SU-DHL-6 (cell line): Measurements from ENCODE around the gene IDH1.

Experiments used
- H2AFZ ChIP-seq: fragments of 200-600 bp; sonication (generic); 2 replicates; pipeline ENCODE4 v1.6.1; 2014; ENCODE audit warnings: low read depth, mild to moderate bottlenecking, moderate library complexity, mixed read lengths, antibody characterized with exemption, low read length; ENCODE audit not compliant: severe bottlenecking
- H3F3A ChIP-seq: fragments of 200-600 bp; shearing (Covaris generic); 2 replicates; pipeline ENCODE4 v1.6.0; 2016; ENCODE audit warnings: antibody characterized with exemption, mild to moderate bottlenecking; ENCODE audit not compliant: insufficient read depth
- H3K27ac ChIP-seq: fragments of 200-600 bp; sonication (generic); 2 replicates; pipeline ENCODE4 v1.5.1; 2016; ENCODE audit warnings: low read depth, mild to moderate bottlenecking, low read length, moderate library complexity, mixed read lengths
- H3K27me3 ChIP-seq: fragments of 200-600 bp; sonication (generic), shearing (Covaris generic); 2 replicates; pipeline ENCODE4 v1.6.0; 2014; ENCODE audit warnings: mild to moderate bottlenecking, low read length
- H3K36me3 ChIP-seq: fragments of 200-600 bp; sonication (generic); 2 replicates; pipeline ENCODE4 v1.6.1; 2014; ENCODE audit warnings: mild to moderate bottlenecking, low read length, mixed read lengths
- H3K4me2 ChIP-seq: fragments of 300-600, 200-600 bp; shearing (Covaris generic), sonication (generic); 2 replicates; pipeline ENCODE4 v1.6.0; 2014; ENCODE audit warnings: low read length, low read depth, mild to moderate bottlenecking; ENCODE audit not compliant: poor library complexity, severe bottlenecking
- H3K4me3 ChIP-seq: fragments of 200-600 bp; sonication (generic); 2 replicates; pipeline ENCODE4 v1.5.1; 2014; ENCODE audit warnings: antibody characterized with exemption, low read length, mild to moderate bottlenecking, mixed read lengths; ENCODE audit not compliant: insufficient read depth, poor library complexity, severe bottlenecking
- H3K79me2 ChIP-seq: fragments of 200-600 bp; sonication (generic); 2 replicates; pipeline ENCODE4 v1.6.1; 2014; ENCODE audit warnings: mild to moderate bottlenecking, low read length, moderate library complexity; ENCODE audit not compliant: insufficient read depth
- H3K9ac ChIP-seq: fragments of 200-600 bp; sonication (generic); 2 replicates; pipeline ENCODE4 v1.7.0; 2014; ENCODE audit warnings: mild to moderate bottlenecking, low read length
- H3K9me2 ChIP-seq: fragments of 200-600 bp; sonication (generic); replicated peaks from 2 replicates; pipeline ENCODE4 v1.6.1; 2014; ENCODE audit warnings: low read length; ENCODE audit not compliant: insufficient read depth
- H3K9me3 ChIP-seq: fragments of 200-600 bp; sonication (generic); 2 replicates; pipeline ENCODE4 v1.6.1; 2014; ENCODE audit warnings: low read length, mixed read lengths; ENCODE audit not compliant: insufficient read depth
- H4K20me1 ChIP-seq: fragments of 200-600 bp; sonication (generic); 2 replicates; pipeline ENCODE4 v1.6.1; 2014; ENCODE audit warnings: low read depth, mild to moderate bottlenecking, antibody characterized with exemption, low read length, moderate library complexity, mixed read lengths
- EZH2phosphoT487 ChIP-seq: fragments of 200-600 bp; sonication (generic), shearing (Covaris generic); conservative IDR thresholded peaks from 2 replicates; pipeline ENCODE4 v1.6.1; 2018; ENCODE audit warnings: mild to moderate bottlenecking, antibody characterized with exemption, low read length, moderate library complexity, mixed read lengths
- TF ChIP-seq, protein P1 (sequence below): fragments of 200-600 bp; sonication (generic); IDR thresholded peaks from one replicate; pipeline ENCODE4 v1.5.1; 2017; ENCODE audit warnings: antibody characterized with exemption, mild to moderate bottlenecking, low read length, moderate library complexity; ENCODE audit not compliant: insufficient read depth, poor library complexity, severe bottlenecking

The IDH1 gene

DNA sequence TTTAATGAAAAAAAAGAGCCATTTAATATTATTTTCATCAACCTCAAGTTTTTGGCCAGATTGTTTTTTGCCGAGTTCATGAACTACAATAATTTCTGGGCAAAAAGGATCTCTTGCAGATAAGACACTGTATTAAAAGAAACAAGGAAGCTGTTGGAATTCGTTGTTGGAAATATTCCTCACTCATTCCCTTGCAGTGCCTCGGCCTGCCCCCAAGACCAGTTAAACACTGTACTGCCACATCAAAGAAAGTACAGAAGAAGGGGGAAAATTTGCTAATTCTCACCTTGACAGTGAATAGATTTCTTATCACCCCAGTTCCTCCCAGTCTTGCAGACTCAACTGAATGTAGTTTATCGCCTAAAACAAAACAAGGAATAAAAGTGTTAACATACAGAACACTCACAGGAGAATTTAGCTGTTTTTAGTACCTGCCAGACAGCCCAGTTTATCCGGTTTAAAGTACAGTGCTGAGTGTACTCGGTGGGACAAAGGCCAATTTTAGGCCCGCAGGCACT, 1.2 kb downstream of the IDH1 start:
- Histone ChIP-seq H3K79me2 (peaks cover 9% of the 10 kb centered on the region; the same call in 1 of the 2 replicates), H3K27me3 (no peaks in the 10 kb centered on the region), H3K27ac (no peak overlapping the region), H3K4me3 (peak overlapping the region; percentile 99), H3K9ac (peak overlapping the region; percentile 76), H3K36me3 (peaks cover 30% of the 10 kb centered on the region; the same call in 1 of the 2 replicates), H3K4me2 (peak overlapping the region; percentile 75), H4K20me1 (no peaks in the 10 kb centered on the region; the same call in 1 of the 2 replicates), H3K9me2 (no peaks in the 10 kb centered on the region), H3K9me3 (no peaks in the 10 kb centered on the region), H2AFZ (peak overlapping the region; percentile 95), H3F3A (no peaks in the 10 kb centered on the region)
- TF ChIP-seq, protein P1, sequence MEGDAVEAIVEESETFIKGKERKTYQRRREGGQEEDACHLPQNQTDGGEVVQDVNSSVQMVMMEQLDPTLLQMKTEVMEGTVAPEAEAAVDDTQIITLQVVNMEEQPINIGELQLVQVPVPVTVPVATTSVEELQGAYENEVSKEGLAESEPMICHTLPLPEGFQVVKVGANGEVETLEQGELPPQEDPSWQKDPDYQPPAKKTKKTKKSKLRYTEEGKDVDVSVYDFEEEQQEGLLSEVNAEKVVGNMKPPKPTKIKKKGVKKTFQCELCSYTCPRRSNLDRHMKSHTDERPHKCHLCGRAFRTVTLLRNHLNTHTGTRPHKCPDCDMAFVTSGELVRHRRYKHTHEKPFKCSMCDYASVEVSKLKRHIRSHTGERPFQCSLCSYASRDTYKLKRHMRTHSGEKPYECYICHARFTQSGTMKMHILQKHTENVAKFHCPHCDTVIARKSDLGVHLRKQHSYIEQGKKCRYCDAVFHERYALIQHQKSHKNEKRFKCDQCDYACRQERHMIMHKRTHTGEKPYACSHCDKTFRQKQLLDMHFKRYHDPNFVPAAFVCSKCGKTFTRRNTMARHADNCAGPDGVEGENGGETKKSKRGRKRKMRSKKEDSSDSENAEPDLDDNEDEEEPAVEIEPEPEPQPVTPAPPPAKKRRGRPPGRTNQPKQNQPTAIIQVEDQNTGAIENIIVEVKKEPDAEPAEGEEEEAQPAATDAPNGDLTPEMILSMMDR: no peak
- no peak for TF ChIP-seq EZH2phosphoT487

DNA sequence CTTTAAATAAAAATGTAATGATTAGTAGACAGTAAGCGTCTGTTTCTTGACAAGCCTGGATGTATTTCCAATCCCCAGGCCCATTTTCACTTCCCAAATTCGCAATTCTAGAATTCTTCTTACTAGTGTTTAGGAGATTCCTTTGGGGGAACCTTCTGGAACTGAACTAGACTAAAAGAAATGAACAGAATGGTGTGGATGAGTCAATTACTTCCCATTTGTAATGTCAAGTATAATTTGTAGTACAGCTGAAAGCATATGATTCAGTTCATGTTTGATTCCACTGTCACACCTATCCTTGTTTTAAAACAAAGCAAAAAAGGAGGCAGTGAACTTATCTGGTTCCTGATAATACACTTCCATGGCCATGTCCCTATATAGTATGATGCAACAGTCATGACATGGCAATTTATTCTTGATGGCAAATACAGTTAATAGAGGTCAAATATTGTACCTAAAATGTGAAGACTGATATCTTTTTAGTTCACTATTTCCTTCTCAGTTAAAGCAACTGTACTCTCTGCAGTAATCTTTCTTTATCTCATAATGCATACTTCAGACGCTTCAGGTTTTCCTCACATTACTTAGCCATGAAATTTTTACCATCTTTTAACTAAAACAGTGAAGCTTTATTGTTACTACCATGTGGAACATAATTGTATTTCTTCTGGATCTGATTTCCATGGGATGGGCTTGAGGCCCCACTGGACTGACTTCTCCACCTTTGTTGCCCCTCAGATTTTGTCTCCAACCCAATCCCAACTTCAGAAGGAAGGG, 2.0 kb downstream of the IDH1 start:
- Histone ChIP-seq H3K9me2 (no peaks in the 10 kb centered on the region), H3K4me3 (no peak overlapping the region), H3K9ac (no peak overlapping the region), H3F3A (no peaks in the 10 kb centered on the region), H3K4me2 (peak overlapping the region; percentile 75), H3K36me3 (peaks cover 35% of the 10 kb centered on the region; the same call in 1 of the 2 replicates), H3K9me3 (no peaks in the 10 kb centered on the region), H2AFZ (no peak overlapping the region), H3K79me2 (peaks cover 9% of the 10 kb centered on the region; the same call in 1 of the 2 replicates), H3K27ac (no peak overlapping the region), H4K20me1 (no peaks in the 10 kb centered on the region; the same call in 1 of the 2 replicates), H3K27me3 (no peaks in the 10 kb centered on the region)
- no peak for TF ChIP-seq EZH2phosphoT487
- TF ChIP-seq, protein P1: no peak

DNA sequence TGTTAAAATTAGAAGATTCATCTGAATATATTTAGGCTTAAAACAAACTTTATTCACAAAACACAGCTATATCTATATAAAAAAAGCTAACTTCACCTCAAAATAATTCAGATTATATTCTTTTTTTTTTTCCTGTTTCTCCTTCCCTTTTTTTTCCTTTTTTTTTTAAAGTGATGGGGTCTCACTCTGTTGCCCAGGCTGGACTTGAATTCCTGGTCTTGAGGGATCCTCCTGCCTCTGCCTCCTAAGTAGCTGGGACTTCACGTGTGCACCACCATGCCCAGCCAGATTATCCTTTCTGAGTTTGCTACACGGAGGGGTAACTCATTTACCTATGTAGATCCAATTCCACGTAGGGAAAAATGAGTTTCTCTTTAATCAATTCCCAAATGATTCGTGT, 3.8 kb downstream of the IDH1 start:
- no peaks in the 10 kb centered on the region for H3K27me3 ChIP-seq
- H3K9me3 ChIP-seq: no peaks in the 10 kb centered on the region
- no peaks in the 10 kb centered on the region for H3K9me2 ChIP-seq
- H3K9ac ChIP-seq: no peak overlapping the region
- H3K4me3 ChIP-seq: no peak overlapping the region
- H2AFZ ChIP-seq: no peak overlapping the region
- no peaks in the 10 kb centered on the region; the same call in 1 of the 2 replicates for H4K20me1 ChIP-seq
- H3K27ac ChIP-seq: no peak overlapping the region
- no peaks in the 10 kb centered on the region for H3F3A ChIP-seq
- H3K4me2 ChIP-seq: no peak overlapping the region
- no peak for TF ChIP-seq EZH2phosphoT487
- TF ChIP-seq, protein P1: no peak
- H3K79me2 ChIP-seq: peaks cover 9% of the 10 kb centered on the region; the same call in 1 of the 2 replicates
- H3K36me3 ChIP-seq: peaks cover 36% of the 10 kb centered on the region; the same call in 1 of the 2 replicates
